Measurements from ENCODE around the gene SRPX2.

- TF ChIP-seq, protein P1, sequence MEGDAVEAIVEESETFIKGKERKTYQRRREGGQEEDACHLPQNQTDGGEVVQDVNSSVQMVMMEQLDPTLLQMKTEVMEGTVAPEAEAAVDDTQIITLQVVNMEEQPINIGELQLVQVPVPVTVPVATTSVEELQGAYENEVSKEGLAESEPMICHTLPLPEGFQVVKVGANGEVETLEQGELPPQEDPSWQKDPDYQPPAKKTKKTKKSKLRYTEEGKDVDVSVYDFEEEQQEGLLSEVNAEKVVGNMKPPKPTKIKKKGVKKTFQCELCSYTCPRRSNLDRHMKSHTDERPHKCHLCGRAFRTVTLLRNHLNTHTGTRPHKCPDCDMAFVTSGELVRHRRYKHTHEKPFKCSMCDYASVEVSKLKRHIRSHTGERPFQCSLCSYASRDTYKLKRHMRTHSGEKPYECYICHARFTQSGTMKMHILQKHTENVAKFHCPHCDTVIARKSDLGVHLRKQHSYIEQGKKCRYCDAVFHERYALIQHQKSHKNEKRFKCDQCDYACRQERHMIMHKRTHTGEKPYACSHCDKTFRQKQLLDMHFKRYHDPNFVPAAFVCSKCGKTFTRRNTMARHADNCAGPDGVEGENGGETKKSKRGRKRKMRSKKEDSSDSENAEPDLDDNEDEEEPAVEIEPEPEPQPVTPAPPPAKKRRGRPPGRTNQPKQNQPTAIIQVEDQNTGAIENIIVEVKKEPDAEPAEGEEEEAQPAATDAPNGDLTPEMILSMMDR (IDR thresholded peaks at IDR 0.05; ENCODE audit: low read depth, low read length, poor library complexity, severe bottlenecking), result no peak
- TF ChIP-seq EZH2phosphoT487 (IDR thresholded peaks at IDR 0.05; ENCODE audit: borderline replicate concordance, low read length), result no peak
Observed at GRCh38 chrX:100635040-100635439, 9.0 kb upstream of the SRPX2 start.

Measured in DOHH2 (cell line).